ENCODE measurements around the gene SHANK1. TPM values are rescaled to one million over a fixed set of nuclear protein-coding genes. Genes with fewer than 3 reads are reported as not detected.

The SHANK1 gene
- total RNA-seq, 1 donor from 2014 or later, result 2.3 TPM

GRCh38 chr19:50710094-50710493, 9.5 kb downstream of the SHANK1 start:
- peaks cover 21% of the 10 kb centered on the region for H3K36me3 Mint-ChIP-seq
- Histone ChIP-seq H2AFZ (replicated peaks) (no peak overlapping the region), H3K4me2 (no peak overlapping the region), H3K27ac (no peak overlapping the region), H3K4me3 (no peak overlapping the region), H4K20me1 (ENCODE audit: low read depth) (no peaks in the 10 kb centered on the region), H3K36me3 (no peaks in the 10 kb centered on the region), H3K79me2 (ENCODE audit: low read depth) (no peaks in the 10 kb centered on the region), H3K27me3 (peaks cover 45% of the 10 kb centered on the region), H3K9ac (no peak overlapping the region), H3K4me1 (no peaks in the 10 kb centered on the region), H3K9me3 (ENCODE audit: low read depth) (no peaks in the 10 kb centered on the region), H3F3A (ENCODE audit: low read depth) (no peaks in the 10 kb centered on the region)
- DNase-seq (ENCODE audit: low spot score), result no peak
- TF ChIP-seq CTCF (IDR thresholded peaks at IDR 0.05), result no peak
- TF ChIP-seq EZH2phosphoT487 (IDR thresholded peaks at IDR 0.05), result no peak
- no peak for TF ChIP-seq EZH2 (IDR thresholded peaks at IDR 0.05)
- H3K4me3 Mint-ChIP-seq, result no peak overlapping the region
- H3K4me1 Mint-ChIP-seq, result peaks cover 7% of the 10 kb centered on the region
- H3K9me3 Mint-ChIP-seq, result no peaks in the 10 kb centered on the region
- no peak overlapping the region for H3K27ac Mint-ChIP-seq
- no peaks in the 10 kb centered on the region for H3K27me3 Mint-ChIP-seq (ENCODE audit: insufficient read depth, low read depth)

- Mint-ChIP-seq H3K4me1 (peaks cover 7% of the 10 kb centered on the region), H3K27ac (no peak overlapping the region), H3K4me3 (peak overlapping the region; percentile 8), H3K27me3 (ENCODE audit: insufficient read depth, low read depth) (peaks cover 3% of the 10 kb centered on the region), H3K36me3 (peaks cover 16% of the 10 kb centered on the region), H3K9me3 (no peaks in the 10 kb centered on the region)
- no peak overlapping the region for H2AFZ ChIP-seq (replicated peaks)
- no peak for TF ChIP-seq EZH2 (IDR thresholded peaks at IDR 0.05)
- no peak for TF ChIP-seq CTCF (IDR thresholded peaks at IDR 0.05)
- TF ChIP-seq EZH2phosphoT487 (IDR thresholded peaks at IDR 0.05), result no peak
- no peak overlapping the region for H3K4me2 ChIP-seq
- peaks cover 45% of the 10 kb centered on the region for H3K27me3 ChIP-seq
- H3F3A ChIP-seq (ENCODE audit: low read depth), result no peaks in the 10 kb centered on the region
- H3K9me3 ChIP-seq (ENCODE audit: low read depth), result no peaks in the 10 kb centered on the region
- DNase-seq (ENCODE audit: low spot score), result no peak
- H3K4me1 ChIP-seq, result no peaks in the 10 kb centered on the region
- no peak overlapping the region for H3K4me3 ChIP-seq
- H3K9ac ChIP-seq, result no peak overlapping the region
- no peaks in the 10 kb centered on the region for H3K36me3 ChIP-seq
- no peak overlapping the region for H3K27ac ChIP-seq
- no peaks in the 10 kb centered on the region for H4K20me1 ChIP-seq (ENCODE audit: low read depth)
- no peaks in the 10 kb centered on the region for H3K79me2 ChIP-seq (ENCODE audit: low read depth)
These were observed 11.3 kb downstream of the SHANK1 start for GRCh38 chr19:50708179-50708879.

- no peaks in the 10 kb centered on the region for H3K36me3 ChIP-seq
- no peaks in the 10 kb centered on the region for H3F3A ChIP-seq (ENCODE audit: low read depth)
- TF ChIP-seq CTCF (IDR thresholded peaks at IDR 0.05), result no peak
- TF ChIP-seq EZH2phosphoT487 (IDR thresholded peaks at IDR 0.05), result no peak
- no peak for DNase-seq (ENCODE audit: low spot score)
- H2AFZ ChIP-seq (replicated peaks), result no peak overlapping the region
- H3K9ac ChIP-seq, result no peak overlapping the region
- H3K27me3 ChIP-seq, result peaks cover 53% of the 10 kb centered on the region
- Mint-ChIP-seq H3K4me3 (no peak overlapping the region), H3K9me3 (no peaks in the 10 kb centered on the region), H3K27ac (no peak overlapping the region), H3K27me3 (ENCODE audit: insufficient read depth, low read depth) (peaks cover 3% of the 10 kb centered on the region), H3K36me3 (peaks cover 14% of the 10 kb centered on the region), H3K4me1 (peaks cover 7% of the 10 kb centered on the region)
- no peak overlapping the region for H3K27ac ChIP-seq
- H3K9me3 ChIP-seq (ENCODE audit: low read depth), result no peaks in the 10 kb centered on the region
- H3K79me2 ChIP-seq (ENCODE audit: low read depth), result no peaks in the 10 kb centered on the region
- H3K4me1 ChIP-seq, result no peaks in the 10 kb centered on the region
- no peak overlapping the region for H3K4me3 ChIP-seq
- H3K4me2 ChIP-seq, result no peak overlapping the region
- no peaks in the 10 kb centered on the region for H4K20me1 ChIP-seq (ENCODE audit: low read depth)
These were observed 13.2 kb downstream of the SHANK1 start for GRCh38 chr19:50706387-50706786.
